IMR-90 (cell line): Measurements from ENCODE around the gene PDS5A. TPM values are rescaled to one million over a fixed set of nuclear protein-coding genes. Genes with fewer than 3 reads are reported as not detected.

Source experiments
- ATAC-seq: fragments of 200-7000 bp; cut with Tn5 transposase; 2 replicates; pipeline ENCODE4 v1.9.1; 2020; ENCODE audit warnings: low read depth, mild to moderate bottlenecking, moderate library complexity
- BruUV-seq: library from RNA; stranded (reverse); fragments of 400-500 nt; replicated peaks from 2 replicates; lab custom pipeline; 2021; lab: Mats Ljungman, UMichigan
- CTCF ChIA-PET: fragments of 300-600 bp; formaldehyde crosslinking; extraction: SDS; loops from one replicate; lab custom pipeline; 2021; ENCODE audit warnings: antibody characterized with exemption; lab: Yijun Ruan, JAX
- POLR2A ChIA-PET: fragments of 300-600 bp; sonication (Branson Sonifier 250); formaldehyde crosslinking; loops from one replicate; lab custom pipeline; 2022; ENCODE audit warnings: antibody characterized with exemption; ENCODE audit not compliant: unreplicated experiment; lab: Charles Lee
- DNase-seq: peaks from one replicate; pipeline ENCODE4 v3.0.0; 2013
- H2AFZ ChIP-seq: replicated peaks from 2 replicates; pipeline ENCODE3; 2013; ENCODE audit warnings: low read length, mild to moderate bottlenecking; ENCODE audit not compliant: poor library complexity
- H2AK5ac ChIP-seq: 2 replicates; pipeline ENCODE4 v1.6.1; 2013; ENCODE audit warnings: low read depth, low read length, inconsistent platforms
- H2AK9ac ChIP-seq: replicated peaks from 2 replicates; pipeline ENCODE3; 2013; ENCODE audit warnings: mild to moderate bottlenecking, low read depth, low read length, moderate library complexity; ENCODE audit not compliant: poor library complexity
- H2BK120ac ChIP-seq: 2 replicates; pipeline ENCODE4 v1.6.1; 2013; ENCODE audit warnings: low read depth, low read length, inconsistent platforms
- H2BK15ac ChIP-seq: 3 replicates; pipeline ENCODE4 v1.6.1; 2013; ENCODE audit warnings: low read depth, low read length, inconsistent platforms
- H2BK20ac ChIP-seq: 2 replicates; pipeline ENCODE4 v1.6.1; 2013; ENCODE audit warnings: low read depth, mild to moderate bottlenecking, inconsistent platforms, low read length, moderate library complexity
- H2BK5ac ChIP-seq: 2 replicates; pipeline ENCODE4 v1.6.1; 2013; ENCODE audit warnings: mild to moderate bottlenecking, low read depth, low read length, inconsistent platforms; ENCODE audit not compliant: poor library complexity, severe bottlenecking
- H3K14ac ChIP-seq: replicated peaks from 2 replicates; pipeline ENCODE4 v1.6.1; 2013; ENCODE audit warnings: low read depth, low read length, inconsistent platforms
- H3K18ac ChIP-seq: 2 replicates; pipeline ENCODE4 v1.6.1; 2013; ENCODE audit warnings: low read depth, low read length, control low read depth
- H3K23ac ChIP-seq: 2 replicates; pipeline ENCODE4 v1.6.1; 2013; ENCODE audit warnings: low read depth, low read length, inconsistent platforms
- H3K27ac ChIP-seq: 2 replicates; pipeline ENCODE4 v1.5.1; 2013; ENCODE audit warnings: mild to moderate bottlenecking, control low read depth, low read length; ENCODE audit not compliant: insufficient read depth
- H3K27me3 ChIP-seq: 2 replicates; pipeline ENCODE4 v1.6.1; 2013; ENCODE audit warnings: low read length; ENCODE audit not compliant: control insufficient read depth, insufficient read depth
- H3K36me3 ChIP-seq: 2 replicates; pipeline ENCODE4 v1.6.1; 2013; ENCODE audit warnings: low read length, mixed read lengths; ENCODE audit not compliant: control insufficient read depth, insufficient read depth
- H3K4ac ChIP-seq: 2 replicates; pipeline ENCODE4 v1.6.1; 2013; ENCODE audit warnings: low read depth, low read length, inconsistent platforms
- H3K4me1 ChIP-seq: 2 replicates; pipeline ENCODE4 v1.6.1; 2013; ENCODE audit warnings: low read length, mixed read lengths; ENCODE audit not compliant: control insufficient read depth, insufficient read depth
- H3K4me2 ChIP-seq: 2 replicates; pipeline ENCODE4 v1.6.1; 2013; ENCODE audit warnings: low read depth, mild to moderate bottlenecking, control low read depth, low read length, moderate library complexity
- H3K4me3 ChIP-seq: 2 replicates; pipeline ENCODE4 v1.5.1; 2013; ENCODE audit warnings: low read depth, mild to moderate bottlenecking, control low read depth, low read length, moderate library complexity; ENCODE audit not compliant: insufficient read depth
- H3K56ac ChIP-seq: 2 replicates; pipeline ENCODE4 v1.6.1; 2013; ENCODE audit warnings: low read length, inconsistent platforms; ENCODE audit not compliant: insufficient read depth; ENCODE audit errors: extremely low read depth
- H3K79me1 ChIP-seq, 2 experiments: 2 replicates each; pipeline ENCODE4 v1.6.1; 2013; ENCODE audit warnings: low read length in 2 of 2, inconsistent platforms in 1 of 2, low read depth in 1 of 2
- H3K9ac ChIP-seq: 2 replicates; pipeline ENCODE4 v1.6.1; 2013; ENCODE audit warnings: low read depth, low read length, control low read depth
- H3K9me1 ChIP-seq: 2 replicates; pipeline ENCODE4 v1.6.1; 2013; ENCODE audit warnings: low read length, inconsistent platforms; ENCODE audit not compliant: insufficient read depth
- H3K9me3 ChIP-seq: 2 replicates; pipeline ENCODE4 v1.6.1; 2013; ENCODE audit warnings: low read length; ENCODE audit not compliant: control insufficient read depth, insufficient read depth
- H4K20me1 ChIP-seq: 2 replicates; pipeline ENCODE4 v1.6.1; 2013; ENCODE audit warnings: low read length, inconsistent platforms; ENCODE audit not compliant: insufficient read depth
- H4K5ac ChIP-seq: 2 replicates; pipeline ENCODE4 v1.6.1; 2013; ENCODE audit warnings: mild to moderate bottlenecking, low read depth, low read length, control low read depth
- H4K8ac ChIP-seq, 2 experiments: 2 replicates each; pipeline ENCODE4 v1.6.1; 2013; ENCODE audit warnings: low read depth in 2 of 2, low read length in 2 of 2, control low read depth in 1 of 2, inconsistent platforms in 1 of 2
- H4K91ac ChIP-seq: 2 replicates; pipeline ENCODE4 v1.6.1; 2013; ENCODE audit warnings: low read depth, low read length, inconsistent platforms; ENCODE audit not compliant: insufficient read depth
- BHLHE40 ChIP-seq: fragments of 150-350 bp; IDR thresholded peaks from 2 replicates; pipeline ENCODE4 v1.6.1; 2016; ENCODE audit warnings: mild to moderate bottlenecking, low read depth, low read length
- CEBPB ChIP-seq: IDR thresholded peaks from 2 replicates; pipeline ENCODE4 v1.6.1; 2012; ENCODE audit warnings: low read depth, low read length, improper control_type of control experiment
- CHD1 ChIP-seq: IDR thresholded peaks from 2 replicates; pipeline ENCODE4 v1.6.1; 2012; ENCODE audit warnings: low read depth, low read length, improper control_type of control experiment
- FOS ChIP-seq: fragments of 150-350 bp; IDR thresholded peaks from 2 replicates; pipeline ENCODE4 v1.6.1; 2016; ENCODE audit warnings: low read depth, low read length
- MAFK ChIP-seq: IDR thresholded peaks from 2 replicates; pipeline ENCODE4 v1.6.1; 2012; ENCODE audit warnings: low read depth, low read length, improper control_type of control experiment
- MAZ ChIP-seq: IDR thresholded peaks from 2 replicates; pipeline ENCODE4 v1.6.1; 2012; ENCODE audit warnings: low read depth, mild to moderate bottlenecking, low read length, improper control_type of control experiment, moderate library complexity, borderline replicate concordance
- MXI1 ChIP-seq: IDR thresholded peaks from 2 replicates; pipeline ENCODE4 v1.6.1; 2012; ENCODE audit warnings: low read depth, mild to moderate bottlenecking, low read length, moderate library complexity, borderline replicate concordance
- NFE2L2 ChIP-seq: fragments of 150-350 bp; IDR thresholded peaks from 2 replicates; pipeline ENCODE4 v1.6.1; 2016; ENCODE audit warnings: low read depth, mild to moderate bottlenecking, low read length
- POLR2A ChIP-seq: IDR thresholded peaks from 2 replicates; pipeline ENCODE4 v1.6.1; 2012; ENCODE audit warnings: mild to moderate bottlenecking, low read depth, low read length
- RAD21 ChIP-seq: IDR thresholded peaks from 2 replicates; pipeline ENCODE4 v1.6.1; 2012; ENCODE audit warnings: low read length, improper control_type of control experiment
- RFX5 ChIP-seq: IDR thresholded peaks from 2 replicates; pipeline ENCODE4 v1.8.0; 2012; ENCODE audit warnings: low read depth, mild to moderate bottlenecking, low read length, moderate library complexity
- SMC3 ChIP-seq: fragments of 150-350 bp; IDR thresholded peaks from 2 replicates; pipeline ENCODE4 v1.6.1; 2016; ENCODE audit warnings: low read depth, mild to moderate bottlenecking, antibody characterized with exemption, low read length, moderate library complexity
- WGBS, 2 experiments: methylation state at CpG; one replicate each; pipeline versions ENCODE4 v1.1.5 to v1.1.7; 2013; ENCODE audit warnings: missing lambda C conversion rate in 2 of 2; ENCODE audit not compliant: insufficient read length in 1 of 2; ENCODE audit errors: extremely low coverage in 2 of 2; 5-methylcytosine and 5-hydroxymethylcytosine counted together
- dilution Hi-C: fragments of 300-500 bp; cut with HindIII; formaldehyde crosslinking; loops from one replicate; pipeline ENCODE4 v1.14.3; 2018; ENCODE audit warnings: low sequenced_read_pairs; ENCODE audit not compliant: unreplicated experiment
- in situ Hi-C: fragments of 300-500 bp; cut with MboI; formaldehyde crosslinking; loops from 3 replicates; pipeline ENCODE4 v1.14.3; 2019; ENCODE audit warnings: low sequenced_read_pairs, inconsistent platforms, mixed read lengths
- intact Hi-C: fragments of 100-400 bp; cut with micrococcal nuclease; formaldehyde crosslinking; loops from 2 replicates; pipeline ENCODE4 v1.10.0; 2022
- polyA plus RNA-seq, 3 experiments: library from polyadenylated mRNA; depleted of rRNA; stranded (reverse); fragments of >200 nt; gene quantifications; 2 replicates each; pipeline ENCODE4 v1.2.3, GENCODE V29; 2012; ENCODE audit warnings: low replicate concordance in 1 of 3
- total RNA-seq: library from RNA; depleted of rRNA; stranded (reverse); fragments of >200 nt; gene quantifications from 2 replicates; pipeline ENCODE4 v1.2.3, GENCODE V29; 2012
- TF ChIP-seq, protein P1 (sequence below): fragments of 150-350 bp; IDR thresholded peaks from 2 replicates; pipeline ENCODE4 v1.6.1; 2016; ENCODE audit warnings: low read depth, mild to moderate bottlenecking, low read length, moderate library complexity, borderline replicate concordance
- TF ChIP-seq, protein P2 (sequence below): fragments of 150-350 bp; IDR thresholded peaks from 2 replicates; pipeline ENCODE4 v1.6.1; 2017; ENCODE audit warnings: mild to moderate bottlenecking, antibody characterized with exemption, low read length, low read depth
- TF ChIP-seq, protein P3 (sequence below): conservative IDR thresholded peaks from 2 replicates; pipeline ENCODE4 v1.5.1; 2012; ENCODE audit warnings: mild to moderate bottlenecking, low read depth, low read length, improper control_type of control experiment

Gene PDS5A
- total and polyA plus RNA-seq, 2 of the 4 experiments (the other 2 are of a cell fraction): 16.3 to 33.5 TPM

DNA sequence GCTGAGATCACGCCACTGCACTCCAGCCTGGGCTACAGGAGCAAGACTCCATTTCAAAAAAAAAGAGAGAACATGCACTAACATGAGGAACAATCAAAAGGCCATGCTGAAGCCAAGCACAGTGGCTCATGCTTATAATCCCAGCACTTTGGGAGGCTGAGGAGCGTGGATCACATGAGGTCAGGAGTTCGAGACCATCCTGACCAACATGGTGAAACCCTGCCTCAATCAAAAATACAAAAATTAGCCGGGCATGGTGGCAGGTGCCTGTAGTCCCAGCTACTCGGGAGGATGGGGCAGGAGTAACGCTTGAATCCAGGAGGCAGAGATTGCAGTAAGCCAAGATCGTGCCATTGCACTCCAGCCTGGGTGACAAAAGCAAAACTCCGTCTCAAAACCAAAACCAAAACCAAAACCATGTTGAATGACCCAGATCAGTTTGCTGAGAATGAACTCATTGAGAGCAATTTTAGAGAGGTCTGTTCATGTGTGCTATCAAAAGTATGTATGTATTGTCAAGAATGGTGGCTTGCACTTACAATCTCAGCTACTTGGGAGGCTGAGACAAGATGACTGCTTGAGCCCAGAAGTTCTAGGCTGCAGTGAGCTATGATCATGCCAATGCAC, 44.8 kb downstream of the PDS5A start:
- in situ Hi-C loops (no loop called here), intact Hi-C loops (no loop called here), dilution Hi-C loops (no loop called here)
- Histone ChIP-seq H3K23ac (0 out of 2 replicates have a peak overlapping the region, but pooled peaks have one; percentile 31), H3K27ac (peak overlapping the region; percentile 55; the same call in 1 of the 2 replicates), H3K36me3 (0 out of 2 replicates have a peak, but pooled peaks cover 4% of the 10 kb centered on the region), H3K9ac (peak overlapping the region; percentile 57; the same call in 1 of the 2 replicates), H2AK9ac (no peak overlapping the region), H2BK15ac (no peak overlapping the region), H4K91ac (peak overlapping the region; percentile 2; the same call in 1 of the 2 replicates), H3K4ac (peak overlapping the region; percentile 22; the same call in 1 of the 2 replicates), H3K79me1 (peaks cover 44 to 78% of the 10 kb centered on the region in 2 experiments), H3K4me1 (peaks cover 15% of the 10 kb centered on the region), H3K9me1 (peaks cover 24% of the 10 kb centered on the region), H4K5ac (0 out of 2 replicates have a peak overlapping the region, but pooled peaks have one; percentile 29), H3K14ac (0 out of 2 replicates have a peak overlapping the region, but pooled peaks have one; percentile 12), H3K18ac (no peak overlapping the region), H3K56ac (no peak overlapping the region), H2BK120ac (no peak overlapping the region), H3K9me3 (no peaks in the 10 kb centered on the region), H3K27me3 (no peaks in the 10 kb centered on the region), H4K20me1 (peaks cover 39% of the 10 kb centered on the region), H4K8ac (no peak overlapping the region), H2AFZ (no peak overlapping the region), H3K4me2 (peak overlapping the region; percentile 30; the same call in 1 of the 2 replicates), H2BK20ac (peak overlapping the region; percentile 3; the same call in 1 of the 2 replicates), H2BK5ac (no peak overlapping the region), H2AK5ac (peak overlapping the region; percentile 59; the same call in 1 of the 2 replicates), H3K4me3 (no peak overlapping the region)
- no TSS peak for BruUV-seq
- ChIA-PET CTCF (no interaction called here), POLR2A (no interaction called here)
- ATAC-seq (no peak), DNase-seq (no peak)
- 94% methylated on average over 3 of the region's 8 CpGs; no CpG with 5 or more reads in 1 of the 2 experiments for WGBS, 2 experiments
- TF ChIP-seq CHD1 (no peak), SMC3 (no peak), RFX5 (no peak), BHLHE40 (no peak), MXI1 (no peak), RAD21 (no peak), FOS (no peak), CEBPB (no peak), MAZ (no peak), MAFK (no peak), POLR2A (no peak), NFE2L2 (no peak)
- TF ChIP-seq, protein P1, sequence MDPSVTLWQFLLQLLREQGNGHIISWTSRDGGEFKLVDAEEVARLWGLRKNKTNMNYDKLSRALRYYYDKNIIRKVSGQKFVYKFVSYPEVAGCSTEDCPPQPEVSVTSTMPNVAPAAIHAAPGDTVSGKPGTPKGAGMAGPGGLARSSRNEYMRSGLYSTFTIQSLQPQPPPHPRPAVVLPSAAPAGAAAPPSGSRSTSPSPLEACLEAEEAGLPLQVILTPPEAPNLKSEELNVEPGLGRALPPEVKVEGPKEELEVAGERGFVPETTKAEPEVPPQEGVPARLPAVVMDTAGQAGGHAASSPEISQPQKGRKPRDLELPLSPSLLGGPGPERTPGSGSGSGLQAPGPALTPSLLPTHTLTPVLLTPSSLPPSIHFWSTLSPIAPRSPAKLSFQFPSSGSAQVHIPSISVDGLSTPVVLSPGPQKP: no peak
- TF ChIP-seq, protein P2, sequence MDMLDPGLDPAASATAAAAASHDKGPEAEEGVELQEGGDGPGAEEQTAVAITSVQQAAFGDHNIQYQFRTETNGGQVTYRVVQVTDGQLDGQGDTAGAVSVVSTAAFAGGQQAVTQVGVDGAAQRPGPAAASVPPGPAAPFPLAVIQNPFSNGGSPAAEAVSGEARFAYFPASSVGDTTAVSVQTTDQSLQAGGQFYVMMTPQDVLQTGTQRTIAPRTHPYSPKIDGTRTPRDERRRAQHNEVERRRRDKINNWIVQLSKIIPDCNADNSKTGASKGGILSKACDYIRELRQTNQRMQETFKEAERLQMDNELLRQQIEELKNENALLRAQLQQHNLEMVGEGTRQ: no peak
- TF ChIP-seq, protein P3, sequence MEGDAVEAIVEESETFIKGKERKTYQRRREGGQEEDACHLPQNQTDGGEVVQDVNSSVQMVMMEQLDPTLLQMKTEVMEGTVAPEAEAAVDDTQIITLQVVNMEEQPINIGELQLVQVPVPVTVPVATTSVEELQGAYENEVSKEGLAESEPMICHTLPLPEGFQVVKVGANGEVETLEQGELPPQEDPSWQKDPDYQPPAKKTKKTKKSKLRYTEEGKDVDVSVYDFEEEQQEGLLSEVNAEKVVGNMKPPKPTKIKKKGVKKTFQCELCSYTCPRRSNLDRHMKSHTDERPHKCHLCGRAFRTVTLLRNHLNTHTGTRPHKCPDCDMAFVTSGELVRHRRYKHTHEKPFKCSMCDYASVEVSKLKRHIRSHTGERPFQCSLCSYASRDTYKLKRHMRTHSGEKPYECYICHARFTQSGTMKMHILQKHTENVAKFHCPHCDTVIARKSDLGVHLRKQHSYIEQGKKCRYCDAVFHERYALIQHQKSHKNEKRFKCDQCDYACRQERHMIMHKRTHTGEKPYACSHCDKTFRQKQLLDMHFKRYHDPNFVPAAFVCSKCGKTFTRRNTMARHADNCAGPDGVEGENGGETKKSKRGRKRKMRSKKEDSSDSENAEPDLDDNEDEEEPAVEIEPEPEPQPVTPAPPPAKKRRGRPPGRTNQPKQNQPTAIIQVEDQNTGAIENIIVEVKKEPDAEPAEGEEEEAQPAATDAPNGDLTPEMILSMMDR: no peak
